Mucosa of rectum (tissue), 2 donors: ENCODE results near the gene EMILIN2.

ENCODE experiments used
- H3K27ac ChIP-seq, 2 donors: one replicate each; pipeline ENCODE4 v1.7.0; 2013; ENCODE audit warnings: inconsistent platforms in 2 of 2, low read depth in 2 of 2, low read length in 2 of 2
- H3K27me3 ChIP-seq, 2 donors: one replicate each; pipeline ENCODE4 v1.7.0; 2013; ENCODE audit warnings: low read length in 2 of 2; ENCODE audit not compliant: control insufficient read depth in 2 of 2, insufficient read depth in 2 of 2
- H3K36me3 ChIP-seq, 2 donors: one replicate each; pipeline ENCODE4 v1.7.0; 2013; ENCODE audit warnings: low read length in 2 of 2; ENCODE audit not compliant: control insufficient read depth in 2 of 2, insufficient read depth in 2 of 2
- H3K4me1 ChIP-seq, 2 donors: one replicate each; pipeline ENCODE4 v1.7.0; 2013; ENCODE audit warnings: low read length in 2 of 2, mild to moderate bottlenecking in 1 of 2; ENCODE audit not compliant: control insufficient read depth in 2 of 2, insufficient read depth in 2 of 2
- H3K4me3 ChIP-seq, 2 donors: one replicate each; pipeline ENCODE4 v1.7.0; 2013; ENCODE audit warnings: low read length in 2 of 2
- H3K9ac ChIP-seq, 2 donors: one replicate each; pipeline ENCODE4 v1.7.0; 2013; ENCODE audit warnings: low read length in 2 of 2, low read depth in 1 of 2, mild to moderate bottlenecking in 1 of 2
- H3K9me3 ChIP-seq, 2 donors: one replicate each; pipeline ENCODE4 v1.7.0; 2013; ENCODE audit warnings: low read length in 2 of 2; ENCODE audit not compliant: control insufficient read depth in 2 of 2
- donor health status: healthy.
- donor health status: Normal muscosa, but diverticular disease.

Gene EMILIN2

DNA sequence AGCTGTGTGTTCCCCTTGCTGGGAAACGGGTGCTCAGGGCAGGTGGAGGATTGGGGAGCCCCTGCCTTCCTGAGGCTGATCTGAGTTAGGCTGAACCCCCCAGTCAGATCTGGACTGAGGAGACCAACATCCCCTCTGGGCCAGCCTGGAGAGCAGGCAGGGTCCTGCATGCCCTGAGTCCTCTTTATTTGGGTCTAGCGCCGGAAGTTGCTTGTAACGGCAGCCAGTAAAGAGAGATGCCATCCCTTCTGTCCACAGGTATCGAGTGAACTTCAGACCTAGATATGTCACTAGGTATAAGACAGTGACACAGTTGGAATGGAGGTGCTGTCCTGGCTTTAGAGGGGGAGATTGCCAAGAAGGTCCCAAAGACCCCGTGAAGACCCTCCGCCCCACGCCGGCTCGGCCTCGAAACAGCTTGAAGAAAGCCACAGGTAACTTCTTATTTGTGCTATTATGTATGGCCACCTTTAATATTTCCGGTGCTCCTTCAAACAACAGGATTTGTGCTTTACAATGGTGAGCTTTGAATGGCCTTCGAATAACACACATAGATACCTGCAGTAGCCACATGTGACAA lies 38.0 kb downstream of the EMILIN2 start:
- no peak overlapping the region for H3K4me3 ChIP-seq
- H3K27ac ChIP-seq, result no peak overlapping the region
- H3K9ac ChIP-seq, result no peak overlapping the region
- no peaks in the 10 kb centered on the region for H3K9me3 ChIP-seq
- no peaks in the 10 kb centered on the region for H3K27me3 ChIP-seq
- H3K4me1 ChIP-seq, result peaks cover 0 to 3% of the 10 kb centered on the region in 2 donors
- H3K36me3 ChIP-seq, result no peaks in the 10 kb centered on the region

DNA sequence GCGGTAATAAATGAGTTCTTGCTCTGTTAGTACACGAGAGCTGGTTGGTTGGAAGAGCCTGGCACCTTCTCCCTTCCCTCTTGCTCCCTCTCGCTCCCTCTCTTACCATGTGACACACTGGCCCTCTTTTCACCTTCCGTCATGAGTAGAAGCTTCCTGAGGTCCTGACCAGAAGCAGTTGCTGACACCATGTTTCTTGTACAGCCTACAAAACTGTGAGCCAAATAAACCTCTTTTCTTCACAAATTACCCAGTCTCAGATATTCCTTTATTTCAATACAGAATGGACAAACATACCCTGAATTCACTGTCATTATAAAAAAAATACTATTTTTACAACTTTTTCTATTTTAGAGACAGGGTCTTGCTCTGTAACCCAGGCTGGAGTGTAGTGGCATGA lies 40.7 kb downstream of the EMILIN2 start:
- H3K27me3 ChIP-seq, result no peaks in the 10 kb centered on the region
- no peak overlapping the region for H3K4me3 ChIP-seq
- H3K27ac ChIP-seq, result no peak overlapping the region
- H3K36me3 ChIP-seq, result peaks cover 0 to 2% of the 10 kb centered on the region in 2 donors
- H3K9me3 ChIP-seq, result no peaks in the 10 kb centered on the region
- H3K4me1 ChIP-seq, result peaks cover 0 to 3% of the 10 kb centered on the region in 2 donors
- no peak overlapping the region for H3K9ac ChIP-seq

DNA sequence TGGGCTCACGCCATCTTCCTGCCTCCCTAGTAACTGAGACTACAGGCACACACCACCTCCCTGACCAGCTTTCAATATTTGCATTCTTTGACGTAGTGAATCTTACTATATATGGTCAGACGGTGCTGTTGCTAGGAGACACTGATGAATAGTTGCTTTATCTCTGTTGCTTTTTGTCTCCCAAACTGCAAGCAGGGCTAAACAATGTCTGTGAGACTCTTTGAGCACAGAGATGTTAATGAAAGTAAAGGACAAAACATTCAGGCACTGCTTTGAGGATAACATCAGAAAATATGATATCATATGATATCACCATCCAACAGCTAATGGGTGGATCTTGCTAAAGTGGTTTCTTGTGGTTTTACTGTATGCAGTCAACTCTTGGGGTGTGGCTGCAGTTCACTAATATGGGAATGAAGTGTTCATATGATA lies 43.0 kb downstream of the EMILIN2 start:
- no peaks in the 10 kb centered on the region for H3K4me1 ChIP-seq
- no peaks in the 10 kb centered on the region for H3K27me3 ChIP-seq
- H3K9me3 ChIP-seq, result no peaks in the 10 kb centered on the region
- no peak overlapping the region for H3K27ac ChIP-seq
- peaks cover 0 to 2% of the 10 kb centered on the region in 2 donors for H3K36me3 ChIP-seq
- H3K4me3 ChIP-seq, result no peak overlapping the region
- H3K9ac ChIP-seq, result no peak overlapping the region

DNA sequence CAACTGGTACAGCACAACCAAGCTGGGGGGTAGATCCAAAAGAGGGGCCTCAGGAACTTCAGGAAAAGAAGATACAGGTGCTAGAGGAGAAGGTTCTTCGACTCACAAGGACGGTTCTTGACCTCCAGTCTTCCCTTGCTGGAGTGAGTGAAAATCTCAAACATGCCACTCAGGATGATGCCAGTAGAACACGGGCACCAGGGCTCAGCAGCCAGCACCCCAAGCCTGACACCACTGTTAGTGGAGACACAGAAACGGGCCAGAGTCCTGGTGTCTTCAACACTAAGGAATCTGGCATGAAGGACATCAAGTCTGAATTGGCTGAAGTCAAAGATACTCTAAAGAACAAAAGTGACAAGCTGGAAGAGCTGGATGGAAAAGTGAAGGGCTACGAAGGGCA lies 43.8 kb downstream of the EMILIN2 start:
- no peak overlapping the region for H3K9ac ChIP-seq
- no peak overlapping the region for H3K27ac ChIP-seq
- H3K9me3 ChIP-seq, result no peaks in the 10 kb centered on the region
- H3K27me3 ChIP-seq, result no peaks in the 10 kb centered on the region
- peaks cover 0 to 2% of the 10 kb centered on the region in 2 donors for H3K36me3 ChIP-seq
- no peak overlapping the region for H3K4me3 ChIP-seq
- H3K4me1 ChIP-seq, result no peaks in the 10 kb centered on the region

DNA sequence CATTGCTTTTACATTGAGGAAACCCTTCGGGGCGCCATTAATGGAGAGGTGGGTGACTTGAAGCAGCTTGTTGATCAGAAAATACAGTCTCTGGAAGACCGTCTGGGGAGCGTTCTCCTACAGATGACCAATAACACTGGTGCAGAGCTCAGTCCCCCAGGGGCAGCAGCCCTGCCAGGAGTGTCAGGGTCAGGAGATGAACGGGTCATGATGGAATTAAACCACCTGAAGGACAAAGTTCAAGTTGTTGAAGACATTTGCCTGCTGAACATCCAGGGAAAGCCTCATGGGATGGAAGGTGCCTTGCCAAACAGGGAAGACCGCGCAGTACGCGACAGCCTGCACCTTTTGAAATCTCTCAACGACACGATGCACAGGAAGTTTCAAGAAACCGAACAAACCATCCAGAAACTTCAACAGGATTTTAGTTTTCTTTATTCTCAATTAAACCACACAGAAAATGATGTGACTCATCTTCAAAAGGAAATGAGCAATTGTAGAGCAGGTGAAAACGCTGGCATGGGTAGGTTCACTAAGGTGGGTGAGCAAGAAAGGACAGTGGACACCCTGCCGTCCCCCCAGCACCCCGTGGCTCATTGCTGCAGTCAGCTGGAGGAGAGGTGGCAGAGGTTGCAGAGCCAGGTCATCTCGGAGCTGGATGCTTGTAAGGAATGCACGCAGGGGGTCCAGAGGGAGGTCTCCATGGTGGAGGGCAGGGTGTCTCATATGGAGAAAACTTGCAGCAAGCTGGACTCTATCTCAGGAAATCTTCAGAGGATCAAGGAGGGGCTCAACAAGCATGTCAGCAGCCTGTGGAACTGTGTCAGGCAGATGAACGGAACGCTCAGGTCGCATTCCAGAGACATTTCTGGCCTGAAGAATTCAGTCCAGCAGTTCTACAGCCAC lies 45.0 kb downstream of the EMILIN2 start:
- no peak overlapping the region for H3K27ac ChIP-seq

DNA sequence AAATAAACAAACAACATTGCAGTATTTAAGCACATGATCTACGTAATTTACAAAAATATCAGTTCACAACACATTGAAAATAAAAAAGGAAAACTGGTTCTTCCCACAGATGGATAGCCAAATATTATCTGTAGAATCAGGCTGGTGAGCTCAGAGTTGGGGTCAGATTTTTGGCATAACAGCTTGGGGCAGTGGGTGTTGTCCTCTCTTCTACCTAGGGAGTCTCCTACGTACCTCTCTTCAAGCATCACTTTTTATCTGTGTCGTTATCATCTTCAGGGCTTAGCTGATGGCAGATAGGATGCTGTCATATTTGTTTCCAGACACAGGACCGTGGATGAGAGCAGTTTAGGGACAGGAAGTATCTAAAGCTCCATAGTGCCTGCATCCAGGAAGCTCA lies 46.2 kb downstream of the EMILIN2 start:
- Histone ChIP-seq H3K9me3 (no peaks in the 10 kb centered on the region), H3K9ac (no peak overlapping the region), H3K36me3 (peaks cover 0 to 2% of the 10 kb centered on the region in 2 donors), H3K4me1 (no peaks in the 10 kb centered on the region), H3K27ac (no peak overlapping the region), H3K4me3 (no peak overlapping the region), H3K27me3 (no peaks in the 10 kb centered on the region)

More for the DNA sequence above, 45.0 kb downstream of the EMILIN2 start:
- Histone ChIP-seq H3K36me3 (peaks cover 0 to 2% of the 10 kb centered on the region in 2 donors), H3K9ac (no peak overlapping the region), H3K4me1 (no peaks in the 10 kb centered on the region), H3K9me3 (no peaks in the 10 kb centered on the region), H3K4me3 (no peak overlapping the region), H3K27me3 (no peaks in the 10 kb centered on the region)

DNA sequence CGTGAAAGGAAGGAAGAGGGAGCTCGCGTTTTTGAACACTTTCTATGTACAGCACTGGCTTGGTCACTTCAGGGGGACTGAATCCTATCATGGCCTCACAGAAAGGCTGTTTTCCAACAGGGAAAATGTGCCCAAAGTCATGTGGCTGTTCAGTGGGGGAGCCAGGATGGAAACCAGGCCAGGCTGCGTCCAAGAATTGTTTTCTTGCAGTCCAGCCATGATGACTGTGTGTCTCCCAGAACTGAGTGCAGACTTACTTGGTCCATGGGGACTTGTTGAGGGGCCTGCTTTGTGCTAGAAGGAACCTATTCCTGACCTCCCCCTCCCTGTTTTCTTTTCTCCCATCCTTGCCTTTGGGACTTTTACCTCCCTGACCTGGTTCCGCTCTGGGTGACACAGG lies 46.9 kb downstream of the EMILIN2 start:
- no peaks in the 10 kb centered on the region for H3K27me3 ChIP-seq
- no peak overlapping the region for H3K27ac ChIP-seq
- H3K9ac ChIP-seq, result no peak overlapping the region
- no peaks in the 10 kb centered on the region for H3K4me1 ChIP-seq
- H3K9me3 ChIP-seq, result no peaks in the 10 kb centered on the region
- no peak overlapping the region for H3K4me3 ChIP-seq
- peaks cover 0 to 2% of the 10 kb centered on the region in 2 donors for H3K36me3 ChIP-seq

DNA sequence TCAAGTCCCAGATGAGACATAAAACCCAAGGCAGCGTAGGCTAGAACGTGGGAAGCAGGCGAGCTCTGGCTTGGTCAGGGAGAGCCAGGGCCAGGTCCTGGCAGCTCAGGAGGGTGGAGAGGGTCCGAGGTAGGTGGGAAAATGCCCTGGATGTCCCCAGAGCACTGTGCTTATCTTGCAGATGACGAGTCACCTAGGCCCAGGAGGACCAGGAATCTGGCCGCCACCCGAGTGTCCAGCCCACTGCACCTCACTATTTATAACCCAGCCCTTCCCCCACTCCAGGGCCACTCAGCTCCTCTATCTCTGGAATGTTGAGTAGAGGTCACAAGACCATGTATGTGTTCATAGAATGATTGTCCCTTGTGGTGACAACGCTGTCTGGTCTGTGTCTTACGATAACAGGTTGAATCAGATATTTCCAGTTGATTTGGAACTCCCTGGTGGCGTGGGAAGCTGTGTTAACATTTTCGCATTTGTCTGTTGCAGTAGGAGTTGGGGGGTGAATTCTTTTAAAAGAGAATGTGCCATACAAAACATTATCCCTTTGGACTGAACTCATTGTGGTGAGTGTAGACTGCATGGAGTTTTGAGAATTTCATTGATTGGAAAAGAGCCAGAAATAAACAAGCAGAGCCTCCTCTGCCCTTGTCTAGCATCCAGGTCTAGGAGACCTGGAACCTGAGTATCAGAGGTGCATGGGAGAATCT lies 47.5 kb downstream of the EMILIN2 start:
- Histone ChIP-seq H3K27me3 (no peaks in the 10 kb centered on the region), H3K9ac (no peak overlapping the region), H3K4me3 (no peak overlapping the region), H3K4me1 (no peaks in the 10 kb centered on the region), H3K36me3 (peaks cover 0 to 2% of the 10 kb centered on the region in 2 donors), H3K27ac (no peak overlapping the region), H3K9me3 (no peaks in the 10 kb centered on the region)

DNA sequence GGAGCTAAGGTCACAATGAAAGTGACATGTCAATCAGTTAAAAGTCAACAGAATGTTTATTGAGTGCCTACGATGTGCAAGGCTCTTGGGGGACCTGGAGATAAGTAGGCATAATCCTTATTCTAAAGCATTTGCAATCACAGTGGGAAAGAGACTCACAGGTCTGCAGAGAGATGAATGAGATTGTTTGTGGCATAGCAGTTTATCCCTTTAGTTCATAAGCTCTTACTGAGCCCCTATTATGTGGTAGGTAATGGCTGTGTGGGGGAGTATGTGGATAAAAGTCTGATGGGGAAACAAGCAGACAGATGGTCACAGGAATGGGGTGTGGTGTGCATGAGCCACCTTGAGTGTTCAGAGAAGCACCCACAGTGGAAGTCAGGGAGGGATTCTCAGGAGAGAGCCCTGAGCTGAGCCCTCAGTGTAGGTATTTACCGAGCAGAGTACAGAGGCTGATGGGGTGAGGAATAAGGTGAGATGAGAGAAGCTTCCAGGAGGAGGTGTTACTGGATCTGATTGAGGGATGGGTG lies 48.1 kb downstream of the EMILIN2 start:
- no peak overlapping the region for H3K4me3 ChIP-seq
- no peaks in the 10 kb centered on the region for H3K4me1 ChIP-seq
- H3K36me3 ChIP-seq, result peaks cover 0 to 2% of the 10 kb centered on the region in 2 donors
- H3K9me3 ChIP-seq, result no peaks in the 10 kb centered on the region
- no peak overlapping the region for H3K27ac ChIP-seq
- H3K9ac ChIP-seq, result no peak overlapping the region
- no peaks in the 10 kb centered on the region for H3K27me3 ChIP-seq

DNA sequence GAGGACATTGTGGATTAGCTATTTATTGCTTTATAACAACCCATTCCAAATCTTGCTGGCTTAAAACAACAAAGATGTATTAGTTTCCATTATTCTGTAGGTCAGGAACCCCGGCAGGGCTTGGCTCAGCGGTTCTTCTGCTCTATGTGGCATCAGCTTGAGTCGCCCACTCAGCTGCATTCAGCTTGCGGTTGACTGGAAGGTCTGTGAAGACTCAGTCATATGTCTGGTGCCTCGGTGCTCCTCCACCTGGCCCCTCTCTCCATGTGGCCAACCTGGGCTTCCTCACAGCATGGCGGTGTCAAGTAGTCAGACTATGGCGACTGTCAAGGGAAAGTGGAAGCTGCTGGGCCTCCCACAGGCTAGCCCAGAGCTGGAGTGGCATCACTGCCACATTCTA lies 48.6 kb downstream of the EMILIN2 start:
- Histone ChIP-seq H3K36me3 (peaks cover 0 to 2% of the 10 kb centered on the region in 2 donors), H3K9ac (no peak overlapping the region), H3K27me3 (no peaks in the 10 kb centered on the region), H3K9me3 (no peaks in the 10 kb centered on the region), H3K4me3 (no peak overlapping the region), H3K4me1 (no peaks in the 10 kb centered on the region), H3K27ac (no peak overlapping the region)
